ENCODE measurements around the gene FOXF1. TPM values are rescaled to one million over a fixed set of nuclear protein-coding genes. Genes with fewer than 3 reads are reported as not detected.

FOXF1 gene
- total RNA-seq, 6 experiments from 2014 or later = 12.5 to 20.5 (median 17.9) TPM

DNA sequence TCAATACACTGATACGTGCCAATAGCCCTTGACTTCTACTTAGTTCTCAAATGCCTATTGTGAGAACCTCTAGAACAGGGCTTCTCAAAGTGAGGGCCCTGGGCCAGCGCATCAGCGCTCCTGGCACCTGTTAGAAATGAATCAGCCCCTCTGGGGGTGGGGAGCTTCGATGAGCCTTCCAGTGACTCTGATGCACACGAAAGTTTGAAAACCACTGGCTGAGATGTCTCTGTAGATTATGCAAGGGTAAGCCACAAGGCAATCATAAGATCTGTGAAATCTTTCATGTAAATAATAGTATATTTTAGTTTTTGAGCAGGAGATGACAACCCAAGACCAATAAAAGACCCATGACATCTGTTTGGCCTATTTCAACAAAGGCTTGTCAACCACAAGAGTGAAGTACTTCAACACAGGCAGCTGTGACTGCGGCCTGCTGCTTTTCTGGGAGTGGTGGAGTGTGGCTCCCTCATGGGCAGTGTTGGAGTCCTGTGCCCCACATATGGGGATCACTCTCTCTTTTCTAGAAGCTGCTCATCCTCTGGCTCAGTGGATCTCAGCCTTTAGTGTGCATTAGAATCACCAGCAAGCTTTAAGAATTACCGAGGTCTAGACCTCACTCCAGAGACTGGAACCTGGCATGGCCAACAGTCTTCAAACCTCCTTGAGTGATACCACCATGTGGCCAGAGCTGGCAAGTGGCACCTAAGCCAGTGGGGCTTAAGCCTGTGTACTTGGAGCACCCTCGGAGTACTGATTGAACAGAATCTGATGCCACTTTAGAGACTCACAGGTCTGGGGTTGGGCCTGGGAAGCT lies 39.0 kb downstream of the FOXF1 start:
- DNase-seq = no peak
- Mint-ChIP-seq H3K36me3 (ENCODE audit: low read depth) (peaks cover 27% of the 10 kb centered on the region), H3K4me3 (no peak overlapping the region), H3K4me1 (ENCODE audit: low read depth) (peaks cover 7% of the 10 kb centered on the region), H3K27ac (no peak overlapping the region), H3K9me3 (peaks cover 6% of the 10 kb centered on the region; the same call in 1 of the 2 replicates), H3K27me3 (ENCODE audit: insufficient read depth) (no peaks in the 10 kb centered on the region)
- TF ChIP-seq, protein P1, sequence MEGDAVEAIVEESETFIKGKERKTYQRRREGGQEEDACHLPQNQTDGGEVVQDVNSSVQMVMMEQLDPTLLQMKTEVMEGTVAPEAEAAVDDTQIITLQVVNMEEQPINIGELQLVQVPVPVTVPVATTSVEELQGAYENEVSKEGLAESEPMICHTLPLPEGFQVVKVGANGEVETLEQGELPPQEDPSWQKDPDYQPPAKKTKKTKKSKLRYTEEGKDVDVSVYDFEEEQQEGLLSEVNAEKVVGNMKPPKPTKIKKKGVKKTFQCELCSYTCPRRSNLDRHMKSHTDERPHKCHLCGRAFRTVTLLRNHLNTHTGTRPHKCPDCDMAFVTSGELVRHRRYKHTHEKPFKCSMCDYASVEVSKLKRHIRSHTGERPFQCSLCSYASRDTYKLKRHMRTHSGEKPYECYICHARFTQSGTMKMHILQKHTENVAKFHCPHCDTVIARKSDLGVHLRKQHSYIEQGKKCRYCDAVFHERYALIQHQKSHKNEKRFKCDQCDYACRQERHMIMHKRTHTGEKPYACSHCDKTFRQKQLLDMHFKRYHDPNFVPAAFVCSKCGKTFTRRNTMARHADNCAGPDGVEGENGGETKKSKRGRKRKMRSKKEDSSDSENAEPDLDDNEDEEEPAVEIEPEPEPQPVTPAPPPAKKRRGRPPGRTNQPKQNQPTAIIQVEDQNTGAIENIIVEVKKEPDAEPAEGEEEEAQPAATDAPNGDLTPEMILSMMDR (IDR thresholded peaks at IDR 0.05) = no peak; the same call in 1 of the 2 replicates

DNA sequence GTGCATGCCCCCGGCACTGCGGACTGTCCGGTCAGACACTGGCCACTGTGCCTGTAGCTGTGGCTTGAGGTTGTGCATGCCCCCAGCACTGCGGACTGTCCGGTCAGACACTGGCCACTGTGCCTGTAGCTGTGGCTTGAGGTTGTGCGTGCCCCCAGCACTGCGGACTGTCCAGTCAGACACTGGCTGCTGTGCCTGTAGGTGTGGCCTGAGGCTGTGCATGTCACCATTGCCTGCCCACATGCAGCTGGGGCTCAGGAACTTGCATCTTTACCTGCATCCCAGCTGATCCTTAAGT lies 39.5 kb downstream of the FOXF1 start:
- H3K27ac Mint-ChIP-seq = no peak overlapping the region
- H3K4me3 Mint-ChIP-seq = no peak overlapping the region
- peaks cover 27% of the 10 kb centered on the region for H3K36me3 Mint-ChIP-seq (ENCODE audit: low read depth)
- peaks cover 6% of the 10 kb centered on the region; the same call in 1 of the 2 replicates for H3K9me3 Mint-ChIP-seq
- TF ChIP-seq, protein P1 (IDR thresholded peaks at IDR 0.05) = no peak
- no peaks in the 10 kb centered on the region for H3K27me3 Mint-ChIP-seq (ENCODE audit: insufficient read depth)
- peaks cover 9% of the 10 kb centered on the region for H3K4me1 Mint-ChIP-seq (ENCODE audit: low read depth)
- no peak for DNase-seq

DNA sequence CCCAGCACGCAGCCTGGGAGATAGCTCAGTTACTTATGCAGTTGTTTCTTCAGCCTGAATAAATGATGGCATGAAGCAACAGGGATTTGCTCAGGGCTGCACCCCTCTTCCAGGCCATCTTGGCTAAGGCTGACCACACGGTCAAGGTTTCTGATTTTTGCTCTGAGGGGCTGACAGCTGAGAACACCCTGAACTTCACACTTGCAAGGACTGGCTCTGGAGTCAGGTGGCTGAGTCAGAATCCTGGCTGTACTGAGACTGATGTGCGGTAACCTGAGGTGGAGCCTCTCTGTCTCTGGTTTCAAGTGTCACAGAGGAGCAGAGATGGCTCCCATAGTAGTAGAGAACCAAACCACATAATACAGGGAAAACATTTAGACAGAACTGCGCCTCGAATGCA lies 40.0 kb downstream of the FOXF1 start:
- Mint-ChIP-seq H3K27ac (no peak overlapping the region), H3K4me3 (no peak overlapping the region), H3K36me3 (ENCODE audit: low read depth) (peaks cover 24% of the 10 kb centered on the region), H3K27me3 (ENCODE audit: insufficient read depth) (no peaks in the 10 kb centered on the region), H3K9me3 (peaks cover 6% of the 10 kb centered on the region; the same call in 1 of the 2 replicates), H3K4me1 (ENCODE audit: low read depth) (peaks cover 10% of the 10 kb centered on the region)
- DNase-seq = no peak
- TF ChIP-seq, protein P1 (IDR thresholded peaks at IDR 0.05) = no peak

DNA sequence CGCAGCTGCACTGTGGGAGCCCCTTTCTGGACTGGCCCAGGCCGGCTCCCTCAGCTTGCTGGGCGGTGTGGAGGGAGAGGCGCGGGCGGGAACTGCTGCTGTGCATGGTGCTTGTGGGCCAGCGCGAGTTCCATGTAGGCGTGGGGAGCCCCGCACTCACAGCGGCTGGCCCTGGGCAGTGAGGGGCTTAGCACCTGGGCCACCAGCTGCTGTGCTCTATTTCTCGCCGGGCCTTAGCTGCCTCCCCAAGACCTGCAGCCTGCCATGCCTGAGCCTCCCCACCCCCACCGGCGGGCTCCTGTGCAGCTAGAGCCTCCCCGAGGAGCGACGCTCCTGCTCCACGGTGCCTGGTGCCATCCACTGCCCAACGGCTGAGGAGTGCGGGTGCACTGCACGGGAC lies 43.0 kb downstream of the FOXF1 start:
- H3K27me3 Mint-ChIP-seq (ENCODE audit: insufficient read depth) = peaks cover 5% of the 10 kb centered on the region; the same call in 1 of the 2 replicates
- DNase-seq = no peak
- H3K9me3 Mint-ChIP-seq = peaks cover 6% of the 10 kb centered on the region; the same call in 1 of the 2 replicates
- H3K27ac Mint-ChIP-seq = no peak overlapping the region
- peaks cover 26% of the 10 kb centered on the region for H3K4me1 Mint-ChIP-seq (ENCODE audit: low read depth)
- TF ChIP-seq, protein P1 (IDR thresholded peaks at IDR 0.05) = no peak
- H3K36me3 Mint-ChIP-seq (ENCODE audit: low read depth) = peaks cover 13% of the 10 kb centered on the region
- no peak overlapping the region; the same call in 1 of the 2 replicates for H3K4me3 Mint-ChIP-seq

DNA sequence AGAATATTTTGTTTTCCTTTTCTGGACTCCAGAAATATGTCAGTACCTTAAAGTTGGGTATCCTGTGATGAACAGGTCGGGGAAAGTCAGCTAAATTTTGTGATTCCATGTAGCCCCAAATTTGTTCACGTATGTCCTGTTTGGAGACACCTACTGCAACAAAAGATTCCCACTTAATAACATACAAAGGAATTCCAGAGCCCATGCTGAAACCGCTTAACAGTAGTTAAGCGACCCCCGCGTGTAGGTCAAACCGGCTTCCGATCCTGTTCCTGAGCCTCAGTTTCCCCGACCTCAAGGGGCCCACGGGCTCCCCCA lies 44.2 kb downstream of the FOXF1 start:
- TF ChIP-seq, protein P1 (IDR thresholded peaks at IDR 0.05) = no peak; the same call in 1 of the 2 replicates
- peak overlapping the region; percentile 91 for H3K4me3 Mint-ChIP-seq
- no peak for DNase-seq
- H3K36me3 Mint-ChIP-seq (ENCODE audit: low read depth) = peaks cover 13% of the 10 kb centered on the region
- H3K27ac Mint-ChIP-seq = peak overlapping the region; percentile 93
- peaks cover 32% of the 10 kb centered on the region for H3K4me1 Mint-ChIP-seq (ENCODE audit: low read depth)
- H3K27me3 Mint-ChIP-seq (ENCODE audit: insufficient read depth) = peaks cover 9% of the 10 kb centered on the region
- peaks cover 6% of the 10 kb centered on the region; the same call in 1 of the 2 replicates for H3K9me3 Mint-ChIP-seq
